Sigmoid colon (tissue), 7 donors: ENCODE measurements around the gene CBARP. TPM values are rescaled to one million over a fixed set of nuclear protein-coding genes. Genes with fewer than 3 reads are reported as not detected.
A peak's percentile ranks its signal among the peaks of the same experiment; 100 is the strongest.

Experiments
- DNase-seq: peaks from one replicate; pipeline ENCODE4 v3.0.0-alpha.2; 2019
- H3K27ac ChIP-seq, 4 donors: fragments of 200-600 bp; sonication (generic); one replicate each; pipeline ENCODE4 v1.5.1; 2016 to 2019; ENCODE audit warnings: mild to moderate bottlenecking in 1 of 4
- H3K27me3 ChIP-seq, 3 donors: fragments of 200-600 bp; sonication (generic); one replicate each; pipeline ENCODE4 v1.5.1; 2019; ENCODE audit warnings: mild to moderate bottlenecking in 1 of 3
- H3K36me3 ChIP-seq, 4 donors: fragments of 200-600 bp; sonication (generic); one replicate each; pipeline ENCODE4 v1.5.1; 2016 to 2019
- H3K4me1 ChIP-seq, 4 donors: fragments of 200-600 bp; sonication (generic); one replicate each; pipeline ENCODE4 v1.5.1; 2017 to 2019
- H3K4me3 ChIP-seq, 4 donors: fragments of 200-600 bp; sonication (generic); one replicate each; pipeline ENCODE4 v1.5.1; 2017 to 2019; ENCODE audit warnings: mild to moderate bottlenecking in 2 of 4, moderate library complexity in 1 of 4
- H3K9me3 ChIP-seq, 4 donors: fragments of 200-600 bp in 3 of 4; sonication (generic) in 3 of 4; one replicate each; pipeline versions ENCODE4 v1.5.1 to v1.6.1; 2013 to 2019
- EP300 ChIP-seq, 4 donors: sonication (generic); formaldehyde crosslinking; IDR thresholded peaks; one replicate each; pipeline ENCODE4 v1.6.1; 2017; ENCODE audit warnings: antibody characterized with exemption in 4 of 4
- POLR2A ChIP-seq, 2 donors: fragments of 450-650 bp; IDR thresholded peaks; one replicate each; pipeline ENCODE4 v1.6.1; 2016; ENCODE audit warnings: antibody characterized with exemption in 2 of 2, mild to moderate bottlenecking in 2 of 2, moderate library complexity in 2 of 2
- POLR2AphosphoS5 ChIP-seq, 4 donors: sonication (generic); formaldehyde crosslinking; IDR thresholded peaks; one replicate each; pipeline ENCODE4 v1.6.1; 2017; ENCODE audit warnings: antibody characterized with exemption in 4 of 4
- WGBS, 2 donors: extraction: QIAGEN DNeasy Blood & Tissue Kit; methylation state at CpG; one replicate each; pipeline ENCODE4 v1.1.7; 2013; 5-methylcytosine and 5-hydroxymethylcytosine counted together
- intact Hi-C: fragments of 100-400 bp; cut with DNase I; formaldehyde crosslinking; loops from one replicate; pipeline ENCODE4 v1.15.1; 2023
- polyA plus RNA-seq, 3 donors: library from polyadenylated mRNA; stranded (reverse); fragments of 200-250 nt; gene quantifications; one replicate each; pipeline ENCODE4 v1.2.3, GENCODE V29; 2013
- total RNA-seq, 4 donors: library from RNA; depleted of rRNA; stranded (reverse); fragments of >200 nt; gene quantifications; one replicate each; pipeline ENCODE4 v1.1.0, GENCODE V29; 2016
- TF ChIP-seq, protein P1 (sequence below), 4 experiments: fragments of 450-650 bp in 3 of 4; fragments of 200-600 bp in 1 of 4; IDR thresholded peaks; one replicate each; pipeline ENCODE4 v1.5.1; 2016 to 2019; ENCODE audit warnings: antibody characterized with exemption in 4 of 4, mild to moderate bottlenecking in 3 of 4, moderate library complexity in 2 of 4
- donor health status: healthy with polysubstance abuse.
- donor health status: Bipolar disorder and iron deficiency.
- donor health status: healthy.

CBARP gene
- total and polyA plus RNA-seq, 7 donors, result 0.36 to 0.82 (median 0.59) TPM; not detected in 3

DNA sequence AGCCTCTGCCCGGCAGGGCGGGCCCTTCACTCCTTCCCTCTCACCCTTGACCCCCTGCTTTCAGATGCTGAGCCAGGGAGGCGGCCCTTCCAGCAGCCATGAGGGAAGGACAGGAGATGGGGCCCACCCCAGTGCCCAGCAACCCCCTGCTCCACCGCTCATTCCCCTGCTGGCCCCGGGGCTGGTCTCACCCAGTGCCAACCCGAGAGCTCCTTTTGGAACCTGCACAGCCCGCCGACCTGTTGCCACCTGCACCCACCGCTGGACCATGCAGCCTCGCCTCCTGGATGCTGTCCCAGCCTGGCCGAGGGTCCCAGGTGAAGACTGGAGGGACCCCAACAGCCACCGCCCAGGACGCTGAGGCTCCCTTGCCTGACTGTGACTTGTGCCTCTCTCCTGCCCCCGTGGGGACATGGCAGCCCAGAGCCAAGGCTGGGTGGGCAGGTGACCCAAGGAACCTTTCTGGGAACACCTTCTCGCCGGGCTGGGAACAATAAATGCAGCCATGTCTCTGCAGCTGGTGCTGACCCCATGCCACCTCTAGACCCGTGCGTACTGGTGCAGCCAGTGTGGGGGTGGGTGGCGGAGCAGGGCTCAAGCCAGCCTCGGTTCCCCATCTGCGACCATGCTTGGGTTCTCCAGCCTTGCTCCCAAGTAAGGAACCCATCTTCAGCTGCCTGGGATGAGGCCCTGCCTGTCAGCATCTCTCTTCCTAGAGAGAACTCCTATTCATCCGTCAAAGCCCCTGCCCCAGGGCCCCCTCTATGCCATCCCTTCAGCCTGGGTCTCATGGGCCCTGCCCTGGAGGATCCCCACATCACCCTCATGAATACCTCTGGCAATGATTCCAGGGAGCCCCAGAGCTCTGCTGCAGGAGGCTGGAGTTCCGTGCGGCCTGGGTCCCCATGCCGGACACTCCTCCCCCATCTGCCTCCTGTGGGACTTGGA, 41.2 kb upstream of the CBARP start:
- no peak overlapping the region for H3K4me3 ChIP-seq
- peaks cover 0 to 27% (median 24%) of the 10 kb centered on the region in 4 donors for H3K4me1 ChIP-seq
- intact Hi-C loops, result loop anchor here (5.0 kb wide), 3 partner anchors 78 to 128 kb away; partner anchors contain the start of genes DAZAP1 and NDUFS7
- no peak for DNase-seq
- no peaks in the 10 kb centered on the region for H3K9me3 ChIP-seq
- WGBS, 2 donors, result 80 to 91% methylated on average over 25 of the region's 25 CpGs
- H3K36me3 ChIP-seq, result peaks cover 11 to 26% (median 19%) of the 10 kb centered on the region in 4 donors
- H3K27me3 ChIP-seq, result peaks cover 11 to 14% (median 13%) of the 10 kb centered on the region in 3 donors
- H3K27ac ChIP-seq, result no peak overlapping the region
- TF ChIP-seq, protein P1, sequence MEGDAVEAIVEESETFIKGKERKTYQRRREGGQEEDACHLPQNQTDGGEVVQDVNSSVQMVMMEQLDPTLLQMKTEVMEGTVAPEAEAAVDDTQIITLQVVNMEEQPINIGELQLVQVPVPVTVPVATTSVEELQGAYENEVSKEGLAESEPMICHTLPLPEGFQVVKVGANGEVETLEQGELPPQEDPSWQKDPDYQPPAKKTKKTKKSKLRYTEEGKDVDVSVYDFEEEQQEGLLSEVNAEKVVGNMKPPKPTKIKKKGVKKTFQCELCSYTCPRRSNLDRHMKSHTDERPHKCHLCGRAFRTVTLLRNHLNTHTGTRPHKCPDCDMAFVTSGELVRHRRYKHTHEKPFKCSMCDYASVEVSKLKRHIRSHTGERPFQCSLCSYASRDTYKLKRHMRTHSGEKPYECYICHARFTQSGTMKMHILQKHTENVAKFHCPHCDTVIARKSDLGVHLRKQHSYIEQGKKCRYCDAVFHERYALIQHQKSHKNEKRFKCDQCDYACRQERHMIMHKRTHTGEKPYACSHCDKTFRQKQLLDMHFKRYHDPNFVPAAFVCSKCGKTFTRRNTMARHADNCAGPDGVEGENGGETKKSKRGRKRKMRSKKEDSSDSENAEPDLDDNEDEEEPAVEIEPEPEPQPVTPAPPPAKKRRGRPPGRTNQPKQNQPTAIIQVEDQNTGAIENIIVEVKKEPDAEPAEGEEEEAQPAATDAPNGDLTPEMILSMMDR (IDR thresholded peaks at IDR 0.05), result no peak
- TF ChIP-seq POLR2AphosphoS5 (IDR thresholded peaks at IDR 0.05) (no peak), EP300 (IDR thresholded peaks at IDR 0.05) (no peak), POLR2A (IDR thresholded peaks at IDR 0.05) (no peak)

DNA sequence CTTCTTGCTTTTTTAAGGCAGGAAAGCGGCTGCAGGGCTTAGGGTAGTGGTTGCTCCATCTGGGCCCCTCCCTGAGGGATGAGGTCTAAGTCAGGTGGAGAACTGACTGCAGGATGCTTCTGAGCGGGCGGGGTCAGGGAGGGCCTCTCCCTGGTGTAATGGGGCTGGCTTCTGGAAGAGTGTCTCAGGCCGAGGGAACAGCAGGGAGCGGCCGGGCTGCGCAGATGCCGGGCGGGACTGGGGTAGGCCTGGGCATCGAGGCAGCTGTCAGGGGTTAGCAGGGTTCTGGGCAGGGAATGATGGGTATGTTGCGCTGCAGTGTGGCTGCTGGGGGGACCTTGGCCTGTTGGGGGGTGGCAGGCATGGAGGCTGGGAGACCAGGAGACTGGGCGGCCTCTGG, 40.3 kb upstream of the CBARP start:
- DNase-seq, result no peak
- no peaks in the 10 kb centered on the region for H3K9me3 ChIP-seq
- WGBS, 2 donors, result 66 to 85% methylated on average over 12 of the region's 12 CpGs
- TF ChIP-seq, protein P1 (IDR thresholded peaks at IDR 0.05), result no peak
- intact Hi-C loops, result loop anchor here (5.0 kb wide), 3 partner anchors 79 to 129 kb away; partner anchors contain the start of genes DAZAP1 and NDUFS7
- H3K36me3 ChIP-seq, result peaks cover 20 to 35% (median 27%) of the 10 kb centered on the region in 4 donors
- H3K27ac ChIP-seq, result no peak overlapping the region
- H3K4me1 ChIP-seq, result peaks cover 0 to 36% (median 33%) of the 10 kb centered on the region in 4 donors
- H3K27me3 ChIP-seq, result peaks cover 4 to 5% (median 4%) of the 10 kb centered on the region in 3 donors
- H3K4me3 ChIP-seq, result no peak overlapping the region

DNA sequence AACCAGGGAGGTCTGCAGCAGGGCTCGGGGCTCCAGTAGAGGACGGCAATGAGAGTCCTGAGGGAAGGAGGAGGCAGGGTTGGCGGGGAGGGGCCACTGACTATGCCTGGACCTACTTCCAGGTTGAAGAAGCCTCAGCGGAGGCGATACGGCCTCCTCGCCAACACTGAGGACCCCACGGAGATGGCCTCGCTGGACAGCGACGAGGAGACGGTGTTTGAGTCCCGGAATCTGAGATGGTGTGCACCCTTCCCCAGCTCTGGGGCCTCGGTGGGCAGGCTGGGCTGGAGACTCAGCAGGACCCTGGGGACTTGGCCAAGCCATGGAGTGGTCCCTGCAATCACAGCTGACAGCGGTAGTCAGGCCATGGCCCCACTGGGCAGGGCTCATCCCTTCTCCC, 39.3 kb upstream of the CBARP start:
- DNase-seq, result peak; percentile 77
- Histone ChIP-seq H3K36me3 (peaks cover 28 to 45% (median 35%) of the 10 kb centered on the region in 4 donors), H3K27me3 (no peaks in the 10 kb centered on the region), H3K27ac (peak overlapping the region in 1 of 4 donors; percentile 100), H3K4me1 (peaks cover 0 to 46% (median 43%) of the 10 kb centered on the region in 4 donors), H3K4me3 (no peak overlapping the region), H3K9me3 (no peaks in the 10 kb centered on the region)
- TF ChIP-seq, protein P1 (IDR thresholded peaks at IDR 0.05), result no peak
- TF ChIP-seq POLR2AphosphoS5 (IDR thresholded peaks at IDR 0.05), result no peak
- no peak for TF ChIP-seq EP300 (IDR thresholded peaks at IDR 0.05)
- no peak for TF ChIP-seq POLR2A (IDR thresholded peaks at IDR 0.05)
- 78 to 89% methylated on average over 15 of the region's 15 CpGs for WGBS, 2 donors
- intact Hi-C loops, result loop anchor here (5.0 kb wide), 3 partner anchors 80 to 130 kb away; partner anchors contain the start of genes DAZAP1 and NDUFS7

DNA sequence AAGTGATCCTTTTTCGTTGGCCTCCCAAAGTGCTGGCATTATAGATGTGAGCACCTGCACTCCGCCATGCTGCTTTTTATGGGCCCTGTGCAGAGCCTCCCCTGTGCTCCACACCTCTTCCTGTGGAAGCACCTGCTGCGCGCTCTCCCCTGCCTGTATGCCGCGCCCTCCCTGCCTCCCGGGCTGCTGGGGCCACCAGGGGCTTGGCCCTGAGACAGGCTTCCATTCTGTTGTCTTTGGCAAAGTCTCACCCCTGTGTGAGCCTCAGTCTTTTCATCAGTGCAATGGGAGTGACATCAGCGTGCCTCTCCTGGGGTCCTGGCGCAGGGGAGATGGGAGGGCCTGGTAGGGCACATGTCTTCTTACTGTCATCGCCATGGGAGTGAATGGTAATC, 38.8 kb upstream of the CBARP start:
- peaks cover 32 to 50% (median 39%) of the 10 kb centered on the region in 4 donors for H3K36me3 ChIP-seq
- H3K4me1 ChIP-seq, result peaks cover 0 to 50% (median 48%) of the 10 kb centered on the region in 4 donors
- TF ChIP-seq POLR2A (IDR thresholded peaks at IDR 0.05), result no peak
- no peak for TF ChIP-seq POLR2AphosphoS5 (IDR thresholded peaks at IDR 0.05)
- no peak for TF ChIP-seq EP300 (IDR thresholded peaks at IDR 0.05)
- TF ChIP-seq, protein P1 (IDR thresholded peaks at IDR 0.05), result no peak
- H3K4me3 ChIP-seq, result peak overlapping the region in 3 of 4 donors; percentile 58 to 64 (median 63)
- no peak for DNase-seq
- intact Hi-C loops, result loop anchor here (5.0 kb wide), 3 partner anchors 81 to 131 kb away; partner anchors contain the start of genes DAZAP1 and NDUFS7
- no peaks in the 10 kb centered on the region for H3K9me3 ChIP-seq
- no peaks in the 10 kb centered on the region for H3K27me3 ChIP-seq
- 11 to 38% methylated on average over 10 of the region's 10 CpGs for WGBS, 2 donors
- H3K27ac ChIP-seq, result peak overlapping the region; percentile 94 to 100 (median 97)
